ENCODE results near the gene PHKB.
"Not testable (repeated sequence)": the region's sequence is repeated elsewhere in the genome, so short reads cannot be mapped to it uniquely, and the experiment has no call there.

DNA sequence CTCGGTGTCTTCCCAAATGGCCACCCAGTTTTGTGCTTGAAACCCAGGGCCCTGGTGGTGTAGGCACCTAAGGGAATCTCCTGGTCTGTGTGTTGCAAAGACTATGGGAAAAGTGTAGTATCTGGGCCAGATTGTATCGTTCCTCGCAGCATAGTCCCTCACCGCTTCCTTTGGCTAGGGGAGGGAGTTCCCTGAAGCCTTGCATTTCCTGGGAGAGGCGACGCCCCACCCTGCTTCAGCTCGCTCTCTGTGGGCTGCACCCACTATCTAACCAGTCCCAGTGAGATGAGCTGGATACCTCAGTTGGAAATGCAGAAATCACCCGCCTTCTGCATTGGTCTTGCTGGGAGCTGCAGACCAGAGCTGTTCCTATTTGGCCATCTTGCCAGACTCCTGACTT is 93.5 kb downstream of the PHKB start:
- TF ChIP-seq, protein P1, sequence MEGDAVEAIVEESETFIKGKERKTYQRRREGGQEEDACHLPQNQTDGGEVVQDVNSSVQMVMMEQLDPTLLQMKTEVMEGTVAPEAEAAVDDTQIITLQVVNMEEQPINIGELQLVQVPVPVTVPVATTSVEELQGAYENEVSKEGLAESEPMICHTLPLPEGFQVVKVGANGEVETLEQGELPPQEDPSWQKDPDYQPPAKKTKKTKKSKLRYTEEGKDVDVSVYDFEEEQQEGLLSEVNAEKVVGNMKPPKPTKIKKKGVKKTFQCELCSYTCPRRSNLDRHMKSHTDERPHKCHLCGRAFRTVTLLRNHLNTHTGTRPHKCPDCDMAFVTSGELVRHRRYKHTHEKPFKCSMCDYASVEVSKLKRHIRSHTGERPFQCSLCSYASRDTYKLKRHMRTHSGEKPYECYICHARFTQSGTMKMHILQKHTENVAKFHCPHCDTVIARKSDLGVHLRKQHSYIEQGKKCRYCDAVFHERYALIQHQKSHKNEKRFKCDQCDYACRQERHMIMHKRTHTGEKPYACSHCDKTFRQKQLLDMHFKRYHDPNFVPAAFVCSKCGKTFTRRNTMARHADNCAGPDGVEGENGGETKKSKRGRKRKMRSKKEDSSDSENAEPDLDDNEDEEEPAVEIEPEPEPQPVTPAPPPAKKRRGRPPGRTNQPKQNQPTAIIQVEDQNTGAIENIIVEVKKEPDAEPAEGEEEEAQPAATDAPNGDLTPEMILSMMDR (IDR thresholded peaks at IDR 0.05; ENCODE audit: insufficient read depth, low read depth, low read length) = not testable (repeated sequence)
- TF ChIP-seq EZH2 (IDR thresholded peaks at IDR 0.05; ENCODE audit: insufficient read depth, low read length) = not testable (repeated sequence)
